SK-N-SH treated with all-trans-retinoic acid at 6 μM for 48 hours (cell line): ENCODE measurements around the gene RBFOX1.

Experiments used
- ATAC-seq: fragments of 200-7000 bp; cut with Tn5 transposase; 3 replicates; pipeline ENCODE4 v1.9.1; 2020; ENCODE audit warnings: mild to moderate bottlenecking, moderate library complexity
- ARNTL ChIP-seq: fragments of 450-650 bp; formaldehyde crosslinking; IDR thresholded peaks from 2 replicates; pipeline ENCODE4 v1.5.0; 2020; ENCODE audit warnings: low read depth, mild to moderate bottlenecking, moderate library complexity, borderline replicate concordance
- BACH2 ChIP-seq: fragments of 250-450 bp; sonication (Bioruptor Pico); IDR thresholded peaks from 2 replicates; pipeline ENCODE4 v1.9.0; 2021; ENCODE audit warnings: mild to moderate bottlenecking, borderline replicate concordance
- CREB5 ChIP-seq: fragments of 250-450 bp; sonication (Bioruptor Pico); IDR thresholded peaks from 2 replicates; pipeline ENCODE4 v1.5.1; 2020; ENCODE audit warnings: low read depth, mild to moderate bottlenecking, moderate library complexity
- CSRNP3 ChIP-seq: fragments of 250-450 bp; sonication (Bioruptor Pico); IDR thresholded peaks from 2 replicates; pipeline ENCODE4 v1.5.1; 2021; ENCODE audit warnings: mild to moderate bottlenecking, moderate library complexity
- ESRRG ChIP-seq: fragments of 250-450 bp; sonication (Bioruptor Pico); IDR thresholded peaks from 2 replicates; pipeline ENCODE4 v1.6.1; 2021; ENCODE audit warnings: mild to moderate bottlenecking
- GLIS3 ChIP-seq: fragments of 250-450 bp; sonication (Bioruptor Pico); IDR thresholded peaks from 2 replicates; pipeline ENCODE4 v1.5.0; 2020; ENCODE audit warnings: mild to moderate bottlenecking, moderate library complexity
- ISL1 ChIP-seq: fragments of 250-450 bp; sonication (Bioruptor Pico); IDR thresholded peaks from 2 replicates; pipeline ENCODE4 v2.1.2; 2022; ENCODE audit warnings: mild to moderate bottlenecking, moderate library complexity
- OSR1 ChIP-seq: fragments of 250-450 bp; sonication (Bioruptor Pico); IDR thresholded peaks from 2 replicates; pipeline ENCODE4 v1.8.0; 2022; ENCODE audit warnings: moderate library complexity, mild to moderate bottlenecking, inconsistent platforms
- PATZ1 ChIP-seq: fragments of 250-450 bp; sonication (Bioruptor Pico); IDR thresholded peaks from 2 replicates; pipeline ENCODE4 v1.8.0; 2020; ENCODE audit warnings: mild to moderate bottlenecking, moderate library complexity, borderline replicate concordance
- POU6F1 ChIP-seq: fragments of 250-450 bp; sonication (Bioruptor Pico); IDR thresholded peaks from 2 replicates; pipeline ENCODE4 v1.8.0; 2021; ENCODE audit warnings: low read depth, mild to moderate bottlenecking, moderate library complexity, borderline replicate concordance
- PPARA ChIP-seq: fragments of 250-450 bp; sonication (Bioruptor Pico); IDR thresholded peaks from 2 replicates; pipeline ENCODE4 v1.5.0; 2020; ENCODE audit warnings: mild to moderate bottlenecking, borderline replicate concordance
- SNAI2 ChIP-seq: fragments of 250-450 bp; sonication (Bioruptor Pico); IDR thresholded peaks from 2 replicates; pipeline ENCODE4 v1.5.0; 2020; ENCODE audit warnings: mild to moderate bottlenecking, moderate library complexity
- TCF4 ChIP-seq: fragments of 250-450 bp; sonication (Bioruptor Pico); IDR thresholded peaks from 2 replicates; pipeline ENCODE4 v1.8.0; 2021; ENCODE audit warnings: mild to moderate bottlenecking, moderate library complexity, borderline replicate concordance
- TOX ChIP-seq: fragments of 250-450 bp; sonication (Bioruptor Pico); IDR thresholded peaks from 2 replicates; pipeline ENCODE4 v1.8.0; 2021; ENCODE audit warnings: mild to moderate bottlenecking, moderate library complexity, borderline replicate concordance
- TSHZ2 ChIP-seq: fragments of 250-450 bp; sonication (Bioruptor Pico); IDR thresholded peaks from 2 replicates; pipeline ENCODE4 v1.5.0; 2020; ENCODE audit warnings: mild to moderate bottlenecking, moderate library complexity
- ZC3H10 ChIP-seq: fragments of 250-450 bp; sonication (Bioruptor Pico); IDR thresholded peaks from 2 replicates; pipeline ENCODE4 v1.5.1; 2021; ENCODE audit warnings: mild to moderate bottlenecking, moderate library complexity
- ZFP3 ChIP-seq: fragments of 250-450 bp; sonication (Bioruptor Pico); IDR thresholded peaks from 2 replicates; pipeline ENCODE4 v1.5.0; 2020; ENCODE audit warnings: mild to moderate bottlenecking, moderate library complexity
- ZFP30 ChIP-seq: fragments of 450-650 bp; formaldehyde crosslinking; IDR thresholded peaks from 2 replicates; pipeline ENCODE4 v1.5.0; 2022; ENCODE audit warnings: mild to moderate bottlenecking, moderate library complexity
- ZNF565 ChIP-seq: fragments of 450-650 bp; formaldehyde crosslinking; conservative IDR thresholded peaks from 2 replicates; pipeline ENCODE4 v1.5.0; 2020; ENCODE audit warnings: low read depth, mild to moderate bottlenecking, moderate library complexity
- ZNF8 ChIP-seq: fragments of 450-650 bp; formaldehyde crosslinking; IDR thresholded peaks from 2 replicates; pipeline ENCODE4 v1.5.0; 2020; ENCODE audit warnings: mild to moderate bottlenecking, moderate library complexity

The RBFOX1 gene

GRCh38 chr16:7317982-7318381 is 14.7 kb upstream of the RBFOX1 start:
- TF ChIP-seq CREB5 (CRISPR knock-in tag), result no peak
- no peak for TF ChIP-seq ZC3H10 (CRISPR knock-in tag)
- no peak for TF ChIP-seq BACH2 (CRISPR knock-in tag)
- TF ChIP-seq OSR1, result no peak
- TF ChIP-seq TOX (CRISPR knock-in tag), result no peak
- TF ChIP-seq SNAI2 (CRISPR knock-in tag), result no peak
- TF ChIP-seq ZNF565 (CRISPR knock-in tag), result no peak
- TF ChIP-seq TCF4 (CRISPR knock-in tag), result no peak
- no peak for TF ChIP-seq PATZ1 (CRISPR knock-in tag)
- no peak for TF ChIP-seq CSRNP3
- TF ChIP-seq, all 23 proteins: peak for 0
- ATAC-seq, result no peak

- no peak for TF ChIP-seq ARNTL (CRISPR knock-in tag)
- TF ChIP-seq GLIS3 (CRISPR knock-in tag), result no peak
- no peak for TF ChIP-seq ZNF565 (CRISPR knock-in tag)
- TF ChIP-seq POU6F1 (CRISPR knock-in tag), result no peak
- TF ChIP-seq ZFP3 (CRISPR knock-in tag), result no peak
- TF ChIP-seq ZC3H10 (CRISPR knock-in tag), result no peak
- no peak for TF ChIP-seq TOX (CRISPR knock-in tag)
- TF ChIP-seq ZFP30, result no peak
- no peak for TF ChIP-seq ESRRG
- TF ChIP-seq PPARA (CRISPR knock-in tag), result no peak
- no peak for TF ChIP-seq PATZ1 (CRISPR knock-in tag)
- TF ChIP-seq TSHZ2, result no peak
- TF ChIP-seq ISL1 (CRISPR knock-in tag), result no peak
- TF ChIP-seq ZNF8 (CRISPR knock-in tag), result no peak
- TF ChIP-seq OSR1, result no peak
- no peak for ATAC-seq
Measured at GRCh38 chr16:7318686-7319085, 14.0 kb upstream of the RBFOX1 start.

GRCh38 chr16:7319514-7319913 is 13.1 kb upstream of the RBFOX1 start:
- ATAC-seq, result no peak
- TF ChIP-seq ZNF565 (CRISPR knock-in tag), result no peak
- no peak for TF ChIP-seq SNAI2 (CRISPR knock-in tag)
- TF ChIP-seq CREB5 (CRISPR knock-in tag), result no peak
- TF ChIP-seq PATZ1 (CRISPR knock-in tag), result no peak
- no peak for TF ChIP-seq OSR1
- TF ChIP-seq GLIS3 (CRISPR knock-in tag), result no peak
- TF ChIP-seq TOX (CRISPR knock-in tag), result no peak
- no peak for TF ChIP-seq PPARA (CRISPR knock-in tag)
- no peak for TF ChIP-seq TCF4 (CRISPR knock-in tag)
